Glutamatergic neuron (in vitro differentiated cells): ENCODE measurements around the gene MTHFR. TPM values are rescaled to one million over a fixed set of nuclear protein-coding genes. Genes with fewer than 3 reads are reported as not detected.
A peak's percentile ranks its signal among the peaks of the same experiment; 100 is the strongest.

Experiments used
- DNase-seq: peaks from one replicate; pipeline ENCODE4 v3.0.0; 2022
- H3K27ac Mint-ChIP-seq: one replicate; pipeline ENCODE4 v1.8.0; 2020; ENCODE audit warnings: mild to moderate bottlenecking, mixed read lengths, inconsistent platforms; ENCODE audit not compliant: unreplicated experiment
- H3K27me3 Mint-ChIP-seq: one replicate; pipeline ENCODE4 v1.8.0; 2020; ENCODE audit warnings: mild to moderate bottlenecking, moderate library complexity, mixed read lengths, inconsistent platforms; ENCODE audit not compliant: unreplicated experiment
- H3K36me3 Mint-ChIP-seq: one replicate; pipeline ENCODE4 v1.8.0; 2020; ENCODE audit warnings: mild to moderate bottlenecking, mixed read lengths, inconsistent platforms; ENCODE audit not compliant: unreplicated experiment
- H3K4me1 Mint-ChIP-seq: one replicate; pipeline ENCODE4 v1.8.0; 2020; ENCODE audit warnings: mild to moderate bottlenecking, low read depth, mixed read lengths, inconsistent platforms; ENCODE audit not compliant: unreplicated experiment
- H3K4me3 Mint-ChIP-seq: one replicate; pipeline ENCODE4 v1.8.0; 2020; ENCODE audit warnings: mild to moderate bottlenecking, mixed read lengths, inconsistent platforms; ENCODE audit not compliant: unreplicated experiment
- H3K9me3 Mint-ChIP-seq: one replicate; pipeline ENCODE4 v1.8.0; 2020; ENCODE audit warnings: mild to moderate bottlenecking, moderate library complexity, mixed read lengths, inconsistent platforms; ENCODE audit not compliant: unreplicated experiment
- CTCF ChIP-seq: fragments of 200-600 bp; sonication (generic); IDR thresholded peaks from one replicate; pipeline ENCODE4 v1.5.0; 2021; ENCODE audit not compliant: partially characterized antibody, unreplicated experiment
- total RNA-seq: library from RNA; stranded (reverse); fragmentation: NEBNext Ultra II Directional; extraction: Animal tissue kit (Norgen Biotek cat#: 25700); gene quantifications from one replicate; pipeline ENCODE4 v1.2.1, GENCODE V29; 2021; ENCODE audit not compliant: unreplicated experiment

MTHFR gene
- total RNA-seq, 1 donor from 2014 or later, result 83.2 TPM

DNA sequence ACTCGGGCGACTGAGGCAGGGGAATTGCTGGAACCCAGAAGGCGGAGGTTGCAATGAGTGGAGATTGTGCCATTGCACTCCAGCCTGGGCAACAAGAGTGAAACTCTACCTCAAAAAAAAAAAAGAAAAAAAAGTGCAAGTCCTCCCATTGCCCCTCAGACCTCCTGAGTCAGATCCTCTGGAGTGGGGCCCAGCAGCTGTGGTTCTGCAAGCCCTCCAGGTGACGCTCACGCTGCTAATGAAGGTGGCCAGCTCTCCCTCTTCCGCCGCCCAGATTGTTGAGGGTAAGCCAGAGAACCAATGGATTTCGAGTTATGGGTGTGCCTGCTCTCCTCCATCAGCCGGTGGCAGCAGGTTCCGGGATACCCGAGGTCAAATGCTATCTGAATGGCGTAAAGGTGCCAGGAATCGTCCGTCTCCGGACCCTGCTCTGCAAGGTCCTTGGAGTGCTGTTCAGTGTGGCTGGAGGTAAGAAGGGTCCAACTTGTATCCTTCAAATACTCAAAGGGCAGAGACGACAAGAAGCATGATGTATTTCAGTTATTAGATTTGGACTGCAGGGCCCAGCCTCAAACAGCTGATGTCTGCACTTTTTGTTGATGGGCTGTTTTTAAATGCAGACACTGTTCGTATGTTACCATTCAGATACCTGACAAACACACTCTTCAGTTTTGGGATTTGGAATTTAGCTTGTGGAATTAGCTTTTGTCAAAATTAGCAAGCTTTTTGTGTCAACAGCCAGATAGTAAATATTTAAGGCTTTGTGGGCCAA lies 17.8 kb upstream of the MTHFR start:
- DNase-seq, result no peak
- Mint-ChIP-seq H3K9me3 (peaks cover 1% of the 10 kb centered on the region), H3K4me1 (no peaks in the 10 kb centered on the region), H3K4me3 (no peak overlapping the region), H3K27me3 (peaks cover 2% of the 10 kb centered on the region), H3K27ac (peak overlapping the region; percentile 43), H3K36me3 (peaks cover 6% of the 10 kb centered on the region)
- TF ChIP-seq CTCF, result no peak

GRCh38 chr1:11822091-11822490 lies 16.3 kb upstream of the MTHFR start:
- Mint-ChIP-seq H3K4me3 (no peak overlapping the region), H3K36me3 (peaks cover 6% of the 10 kb centered on the region), H3K27me3 (no peaks in the 10 kb centered on the region), H3K27ac (no peak overlapping the region), H3K9me3 (peaks cover 1% of the 10 kb centered on the region), H3K4me1 (no peaks in the 10 kb centered on the region)
- TF ChIP-seq CTCF, result no peak
- no peak for DNase-seq

DNA sequence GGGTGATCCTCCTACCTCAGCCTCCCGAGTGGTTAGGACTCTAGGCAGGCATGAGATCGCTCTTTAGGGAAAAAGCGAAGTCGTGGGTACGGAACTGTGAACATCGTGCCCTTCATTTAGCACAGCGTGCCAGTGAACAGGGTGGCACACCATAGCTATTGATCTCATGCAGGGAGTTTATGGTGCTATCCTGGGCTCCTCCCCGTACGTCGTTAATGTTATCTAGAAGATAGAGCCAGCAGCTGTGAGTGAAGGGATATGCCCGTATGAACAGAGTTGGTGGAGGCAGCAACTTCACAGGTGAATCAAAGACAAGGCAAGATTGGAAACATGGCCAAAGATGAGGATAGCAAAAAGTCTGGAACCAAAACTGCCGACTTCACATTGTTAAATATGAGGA lies 11.4 kb upstream of the MTHFR start:
- DNase-seq, result no peak
- Mint-ChIP-seq H3K27ac (no peak overlapping the region), H3K36me3 (peaks cover 6% of the 10 kb centered on the region), H3K9me3 (peaks cover 2% of the 10 kb centered on the region), H3K27me3 (no peaks in the 10 kb centered on the region), H3K4me1 (no peaks in the 10 kb centered on the region), H3K4me3 (no peak overlapping the region)
- no peak for TF ChIP-seq CTCF

GRCh38 chr1:11813021-11813420 lies 7.3 kb upstream of the MTHFR start:
- no peak for TF ChIP-seq CTCF
- Mint-ChIP-seq H3K27me3 (no peaks in the 10 kb centered on the region), H3K4me3 (no peak overlapping the region), H3K27ac (peak overlapping the region; percentile 64), H3K4me1 (peaks cover 10% of the 10 kb centered on the region), H3K36me3 (no peaks in the 10 kb centered on the region), H3K9me3 (peaks cover 2% of the 10 kb centered on the region)
- no peak for DNase-seq

GRCh38 chr1:11807133-11807532 lies 1.4 kb upstream of the MTHFR start:
- no peak for TF ChIP-seq CTCF
- Mint-ChIP-seq H3K4me3 (peak overlapping the region; percentile 99), H3K36me3 (no peaks in the 10 kb centered on the region), H3K4me1 (peaks cover 31% of the 10 kb centered on the region), H3K9me3 (peaks cover 15% of the 10 kb centered on the region), H3K27me3 (peaks cover 6% of the 10 kb centered on the region), H3K27ac (no peak overlapping the region)
- no peak for DNase-seq
